ENCODE measurements around the gene CUL4A. TPM values are rescaled to one million over a fixed set of nuclear protein-coding genes. Genes with fewer than 3 reads are reported as not detected.

CUL4A gene
- total RNA-seq, 2 experiments from 2014 or later, result 66.0 to 66.3 TPM

DNA sequence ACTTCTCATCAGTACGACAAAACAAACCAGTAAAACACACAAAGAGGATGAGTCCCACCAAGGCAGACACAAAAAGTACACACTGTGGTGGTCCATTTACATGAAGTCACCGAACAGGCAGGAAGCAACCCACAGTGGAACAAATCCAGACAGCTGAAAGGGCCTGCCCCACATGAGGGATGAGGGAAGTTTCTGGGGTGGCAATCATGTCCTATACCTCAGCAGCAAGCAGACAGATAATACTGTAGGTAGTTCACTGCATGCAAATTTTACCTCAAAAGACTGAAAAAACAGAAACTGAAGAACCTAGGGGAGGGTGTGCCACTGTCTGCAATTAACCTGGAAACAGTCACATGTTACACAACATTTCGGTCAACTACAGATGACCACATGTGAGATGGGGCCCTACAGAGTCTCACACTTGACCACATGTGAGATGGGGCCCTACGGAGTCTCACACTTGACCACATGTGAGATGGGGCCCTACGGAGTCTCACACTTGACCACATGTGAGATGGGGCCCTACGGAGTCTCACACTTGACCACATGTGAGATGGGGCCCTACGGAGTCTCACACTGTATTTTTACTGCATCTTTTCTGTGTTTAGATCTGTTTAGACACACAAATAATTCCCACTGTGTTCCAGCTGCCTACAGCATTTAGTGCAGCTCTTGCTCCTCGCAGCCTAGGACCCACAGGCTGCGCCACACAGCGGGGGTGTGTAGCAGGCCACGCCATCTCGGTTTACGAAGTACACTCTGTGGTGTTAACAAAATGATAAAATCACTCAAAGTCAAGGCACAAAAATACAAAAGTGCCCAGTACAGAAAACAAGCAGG, 23.1 kb upstream of the CUL4A start:
- peaks cover 55% of the 10 kb centered on the region for H3K36me3 Mint-ChIP-seq
- DNase-seq (no peak), ATAC-seq (ENCODE audit: low read depth) (peak; percentile 25)
- H3K9me3 Mint-ChIP-seq, result no peaks in the 10 kb centered on the region
- H3K4me3 Mint-ChIP-seq, result no peak overlapping the region
- H3K27me3 Mint-ChIP-seq, result no peaks in the 10 kb centered on the region
- POLR2A ChIA-PET, result interaction anchor here (2.8 kb wide), 1 partner anchor 23 kb away, joined by 16 read pairs; the partner anchor contains the start of genes CUL4A and PCID2
- H3K27ac Mint-ChIP-seq, result peak overlapping the region; percentile 66
- peaks cover 33% of the 10 kb centered on the region for H3K4me1 Mint-ChIP-seq

DNA sequence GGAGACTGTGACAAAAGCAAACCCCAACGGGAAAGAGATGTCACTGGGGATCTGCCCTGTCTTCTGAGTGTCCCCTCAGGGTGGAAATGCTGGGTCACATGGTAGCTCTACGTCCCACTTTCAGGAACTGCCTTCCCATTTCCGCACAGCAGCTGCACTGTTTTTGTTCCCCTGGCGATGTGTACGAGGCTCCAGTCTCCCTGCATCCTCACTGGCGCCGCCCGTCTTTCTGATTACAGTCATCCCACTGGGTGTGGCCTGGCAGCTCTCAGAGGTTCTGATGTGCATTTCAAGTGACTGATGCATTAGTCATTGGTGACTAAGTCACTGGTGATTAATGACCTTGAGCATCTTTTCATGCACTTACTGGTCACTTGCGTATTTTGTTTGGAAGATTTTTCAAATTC, 22.1 kb upstream of the CUL4A start:
- Mint-ChIP-seq H3K4me1 (peaks cover 29% of the 10 kb centered on the region), H3K27ac (no peak overlapping the region), H3K36me3 (peaks cover 51% of the 10 kb centered on the region), H3K4me3 (no peak overlapping the region), H3K9me3 (no peaks in the 10 kb centered on the region), H3K27me3 (no peaks in the 10 kb centered on the region)
- ATAC-seq (ENCODE audit: low read depth) (no peak), DNase-seq (no peak)
- POLR2A ChIA-PET, result interaction anchor here (1.1 kb wide), 1 partner anchor 22 kb away, joined by 3 read pairs; the partner anchor contains the start of genes CUL4A and PCID2

DNA sequence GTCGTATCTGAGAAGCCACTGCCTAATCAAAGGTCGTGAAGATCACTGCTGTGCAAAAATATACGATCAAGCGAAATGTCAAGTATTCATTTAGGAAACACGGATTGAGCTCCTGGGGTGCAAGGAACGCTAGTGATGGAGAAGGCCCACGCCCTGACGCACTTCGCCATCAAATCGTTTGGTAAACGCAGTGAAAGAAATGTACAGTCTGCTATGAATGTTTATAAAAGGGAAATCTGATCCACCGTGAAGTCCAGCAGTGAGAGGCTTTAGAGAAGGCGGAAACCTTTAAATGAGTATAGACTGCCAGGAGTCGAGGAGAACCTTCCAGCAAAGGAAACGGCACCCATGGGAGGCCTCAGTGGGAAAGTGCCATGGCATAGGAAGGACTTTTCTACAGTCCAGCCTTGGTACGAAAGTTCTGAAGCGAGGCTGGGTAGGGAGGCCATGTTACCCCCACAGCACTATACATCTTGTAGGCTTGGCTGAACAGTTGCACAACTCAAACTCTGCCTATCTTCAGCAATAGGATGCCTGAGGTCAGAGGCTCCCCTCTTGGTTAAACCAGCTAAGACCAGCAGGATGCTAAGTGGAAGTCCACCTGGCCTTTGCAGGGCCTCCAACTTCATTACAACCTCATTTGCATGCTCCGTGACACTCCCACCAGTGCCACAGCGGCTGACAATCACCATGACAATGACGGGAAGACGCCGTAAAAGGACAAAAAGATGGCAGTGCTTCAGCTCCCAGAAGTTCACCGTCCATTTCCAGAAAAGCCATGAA, 21.3 kb upstream of the CUL4A start:
- H3K4me3 Mint-ChIP-seq, result no peak overlapping the region
- DNase-seq (no peak), ATAC-seq (ENCODE audit: low read depth) (no peak)
- no peak overlapping the region for H3K27ac Mint-ChIP-seq
- peaks cover 29% of the 10 kb centered on the region for H3K4me1 Mint-ChIP-seq
- H3K36me3 Mint-ChIP-seq, result peaks cover 48% of the 10 kb centered on the region
- H3K9me3 Mint-ChIP-seq, result no peaks in the 10 kb centered on the region
- POLR2A ChIA-PET, result interaction anchor here (1.1 kb wide), 1 partner anchor 21 kb away, joined by 3 read pairs; the partner anchor contains the start of genes CUL4A and PCID2
- no peaks in the 10 kb centered on the region for H3K27me3 Mint-ChIP-seq

DNA sequence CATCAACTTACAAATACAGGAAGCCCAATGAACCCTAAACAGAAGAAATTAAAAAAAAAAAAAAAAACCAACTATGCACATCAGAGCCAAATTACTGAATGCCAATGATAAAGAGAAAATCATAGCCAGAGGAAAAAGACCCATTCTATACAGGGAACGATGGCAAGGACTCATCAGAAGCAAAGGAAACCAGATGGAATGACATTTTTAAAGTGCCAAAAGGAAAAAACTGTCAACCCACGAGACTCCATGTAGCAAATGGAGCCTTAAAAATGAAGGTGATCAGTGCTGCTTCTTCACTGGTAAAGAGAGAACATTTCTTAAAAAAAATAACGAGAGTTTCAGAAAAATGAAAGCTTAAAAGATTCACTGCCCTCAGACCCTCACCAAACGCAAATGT, 19.2 kb upstream of the CUL4A start:
- no peaks in the 10 kb centered on the region for H3K9me3 Mint-ChIP-seq
- no peak for DNase-seq
- H3K36me3 Mint-ChIP-seq, result peaks cover 46% of the 10 kb centered on the region
- H3K27ac Mint-ChIP-seq, result no peak overlapping the region
- no peak for ATAC-seq (ENCODE audit: low read depth)
- H3K4me3 Mint-ChIP-seq, result no peak overlapping the region
- H3K4me1 Mint-ChIP-seq, result peaks cover 19% of the 10 kb centered on the region
- H3K27me3 Mint-ChIP-seq, result no peaks in the 10 kb centered on the region
- POLR2A ChIA-PET, result interaction anchor here (0.7 kb wide), 1 partner anchor 96 kb away, joined by 6 read pairs; no protein-coding TSS in a partner anchor

DNA sequence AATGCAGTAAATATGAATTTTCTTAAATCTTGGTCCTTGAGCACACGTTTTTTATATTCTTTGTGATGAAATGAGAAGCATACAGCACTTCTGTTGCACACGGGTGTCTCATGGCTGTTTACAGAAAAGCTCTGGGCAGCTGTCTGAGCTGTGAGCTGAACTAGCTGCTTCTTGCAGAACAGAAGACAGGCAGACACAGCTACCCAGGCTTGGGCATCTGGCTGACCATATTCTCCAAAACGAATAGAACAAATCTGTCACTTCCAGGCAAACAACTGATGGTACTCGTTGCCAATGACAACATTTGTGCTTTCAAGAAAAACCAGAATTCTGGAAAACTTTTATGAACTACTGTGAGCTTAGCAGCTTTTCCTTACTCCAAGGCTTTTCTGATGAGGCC, 17.1 kb upstream of the CUL4A start:
- Mint-ChIP-seq H3K4me1 (peaks cover 9% of the 10 kb centered on the region), H3K27me3 (no peaks in the 10 kb centered on the region), H3K27ac (no peak overlapping the region), H3K9me3 (no peaks in the 10 kb centered on the region), H3K4me3 (no peak overlapping the region), H3K36me3 (peaks cover 36% of the 10 kb centered on the region)
- POLR2A ChIA-PET, result no interaction called here
- no peak for ATAC-seq (ENCODE audit: low read depth)
- DNase-seq, result no peak

DNA sequence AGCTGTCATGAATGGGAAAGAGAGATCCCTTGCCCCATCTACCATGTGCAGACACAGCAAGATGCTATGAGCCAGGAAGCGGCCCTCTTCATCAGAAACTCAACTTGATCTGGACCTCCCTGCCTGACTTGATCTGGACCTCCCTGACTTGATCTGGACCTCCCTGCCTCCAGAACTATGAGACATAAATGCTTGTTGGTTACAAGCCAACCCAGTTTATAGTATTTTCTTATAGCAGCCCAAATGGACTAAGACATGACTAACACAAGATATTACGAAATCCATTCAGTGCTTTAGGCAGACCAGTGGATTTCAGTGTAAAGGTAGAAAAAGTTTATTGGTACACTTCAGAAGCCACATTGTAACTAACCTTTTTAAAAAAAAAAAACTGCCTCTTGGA, 16.5 kb upstream of the CUL4A start:
- Mint-ChIP-seq H3K27me3 (no peaks in the 10 kb centered on the region), H3K4me3 (no peak overlapping the region), H3K36me3 (peaks cover 31% of the 10 kb centered on the region), H3K4me1 (peaks cover 8% of the 10 kb centered on the region), H3K9me3 (no peaks in the 10 kb centered on the region), H3K27ac (no peak overlapping the region)
- DNase-seq (no peak), ATAC-seq (ENCODE audit: low read depth) (no peak)
- POLR2A ChIA-PET, result no interaction called here

DNA sequence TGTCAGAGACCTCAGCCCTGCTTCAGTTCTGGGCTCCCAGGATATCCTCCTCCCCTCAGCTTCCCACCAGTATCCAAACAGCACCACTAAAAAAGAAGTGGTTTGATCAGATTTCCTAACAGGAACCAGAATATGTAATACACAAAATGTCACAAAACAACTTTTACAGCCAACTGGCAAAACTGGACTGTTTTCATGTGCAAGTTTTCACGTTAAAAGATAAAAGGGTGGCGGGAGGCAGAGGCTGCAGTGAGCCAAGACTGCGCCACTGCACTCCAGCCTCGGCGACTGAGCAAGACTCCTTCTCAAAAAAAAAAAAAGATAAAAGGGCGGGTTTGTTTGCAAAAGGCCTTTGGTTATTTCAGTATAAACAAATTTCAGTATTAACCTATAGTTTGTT, 14.1 kb upstream of the CUL4A start:
- ATAC-seq (ENCODE audit: low read depth), result no peak
- Mint-ChIP-seq H3K9me3 (no peaks in the 10 kb centered on the region), H3K27me3 (no peaks in the 10 kb centered on the region), H3K4me1 (no peaks in the 10 kb centered on the region), H3K36me3 (peaks cover 13% of the 10 kb centered on the region), H3K4me3 (no peak overlapping the region), H3K27ac (no peak overlapping the region)
- no peak for DNase-seq
- POLR2A ChIA-PET, result no interaction called here

DNA sequence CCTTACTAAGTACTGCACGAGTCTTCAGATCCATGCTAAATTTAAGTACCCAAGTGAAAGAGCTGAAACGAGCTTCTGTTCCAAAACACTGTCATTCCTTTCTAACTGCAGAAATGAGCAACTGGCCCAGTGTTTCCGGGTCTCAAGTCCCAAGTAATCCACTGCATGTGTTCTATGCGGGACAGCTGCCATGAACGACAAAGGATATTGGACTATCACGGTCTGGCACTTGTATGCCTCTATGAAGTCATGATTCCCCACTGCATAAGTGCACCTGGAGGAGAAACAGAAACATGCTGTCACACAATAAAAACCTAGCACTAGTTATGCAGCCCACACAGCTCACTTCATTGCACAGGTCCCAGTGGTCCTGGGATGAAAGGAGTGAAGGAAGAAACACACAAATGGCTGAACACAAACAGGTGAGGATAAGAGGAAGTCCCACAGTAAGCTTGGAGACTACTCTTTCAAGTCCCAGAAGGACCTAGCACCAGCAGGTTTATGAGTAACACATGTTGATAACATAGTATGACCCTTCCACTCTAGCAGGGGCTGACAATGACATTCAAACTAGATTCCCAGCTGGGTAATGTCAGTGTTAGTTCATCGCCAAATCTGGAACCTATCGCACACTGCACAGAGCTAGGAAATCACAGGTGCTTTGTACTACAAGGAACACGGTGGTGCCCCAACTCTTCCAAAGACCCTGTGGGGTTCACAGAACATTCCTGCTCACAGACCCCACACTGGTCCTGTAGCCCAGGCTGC, 12.3 kb upstream of the CUL4A start:
- no peak for ATAC-seq (ENCODE audit: low read depth)
- POLR2A ChIA-PET, result no interaction called here
- Mint-ChIP-seq H3K36me3 (peaks cover 10% of the 10 kb centered on the region), H3K4me3 (no peak overlapping the region), H3K9me3 (no peaks in the 10 kb centered on the region), H3K27ac (no peak overlapping the region), H3K4me1 (peaks cover 3% of the 10 kb centered on the region), H3K27me3 (no peaks in the 10 kb centered on the region)
- no peak for DNase-seq

DNA sequence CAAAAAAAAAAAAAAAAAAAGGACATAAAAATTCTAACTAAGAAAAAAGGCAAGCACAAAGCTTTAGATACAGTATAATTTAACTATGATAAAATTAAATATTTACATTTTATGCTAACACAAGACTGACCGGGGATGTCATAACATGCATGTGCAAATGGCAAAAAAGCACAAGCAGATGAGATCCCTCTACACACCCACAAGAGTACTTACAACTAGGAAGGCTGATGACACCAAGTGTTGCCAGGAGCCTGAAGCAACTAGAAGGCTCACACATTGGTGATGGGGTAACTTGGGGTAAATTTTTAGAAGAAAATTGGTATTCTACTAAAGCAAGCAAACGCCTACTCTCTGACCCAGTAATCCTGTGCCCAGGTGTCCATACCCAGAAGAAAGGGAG, 7.6 kb upstream of the CUL4A start:
- Mint-ChIP-seq H3K9me3 (no peaks in the 10 kb centered on the region), H3K4me1 (peaks cover 28% of the 10 kb centered on the region), H3K27me3 (no peaks in the 10 kb centered on the region), H3K27ac (no peak overlapping the region), H3K36me3 (peaks cover 16% of the 10 kb centered on the region), H3K4me3 (no peak overlapping the region)
- DNase-seq, result no peak
- POLR2A ChIA-PET, result interaction anchor here (0.7 kb wide), 1 partner anchor 280 kb away, joined by 5 read pairs; no protein-coding TSS in a partner anchor
- ATAC-seq (ENCODE audit: low read depth), result no peak

DNA sequence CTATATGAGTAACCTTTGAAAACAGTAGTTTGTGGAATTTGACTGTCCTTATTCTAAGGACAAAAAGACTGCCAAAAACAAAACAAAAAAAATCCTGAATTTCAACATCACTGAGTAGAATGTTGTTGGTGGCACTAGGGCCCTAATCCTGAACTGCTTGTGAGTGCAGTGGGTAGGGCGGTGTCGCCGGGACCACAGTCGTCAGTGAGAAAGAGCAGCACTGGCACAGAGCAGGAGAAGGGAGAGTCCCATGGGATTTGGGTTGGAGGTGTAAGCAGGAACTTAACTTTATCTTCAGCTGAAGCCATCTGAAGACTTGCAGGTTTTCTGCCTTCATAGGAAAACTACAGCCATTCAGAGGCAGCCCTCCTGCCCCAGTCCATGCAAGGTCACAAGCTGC, 6.5 kb upstream of the CUL4A start:
- Mint-ChIP-seq H3K9me3 (no peaks in the 10 kb centered on the region), H3K4me1 (peaks cover 37% of the 10 kb centered on the region), H3K4me3 (no peak overlapping the region), H3K27me3 (no peaks in the 10 kb centered on the region), H3K27ac (peak overlapping the region; percentile 3), H3K36me3 (peaks cover 18% of the 10 kb centered on the region)
- DNase-seq (no peak), ATAC-seq (ENCODE audit: low read depth) (no peak)
- POLR2A ChIA-PET, result no interaction called here

DNA sequence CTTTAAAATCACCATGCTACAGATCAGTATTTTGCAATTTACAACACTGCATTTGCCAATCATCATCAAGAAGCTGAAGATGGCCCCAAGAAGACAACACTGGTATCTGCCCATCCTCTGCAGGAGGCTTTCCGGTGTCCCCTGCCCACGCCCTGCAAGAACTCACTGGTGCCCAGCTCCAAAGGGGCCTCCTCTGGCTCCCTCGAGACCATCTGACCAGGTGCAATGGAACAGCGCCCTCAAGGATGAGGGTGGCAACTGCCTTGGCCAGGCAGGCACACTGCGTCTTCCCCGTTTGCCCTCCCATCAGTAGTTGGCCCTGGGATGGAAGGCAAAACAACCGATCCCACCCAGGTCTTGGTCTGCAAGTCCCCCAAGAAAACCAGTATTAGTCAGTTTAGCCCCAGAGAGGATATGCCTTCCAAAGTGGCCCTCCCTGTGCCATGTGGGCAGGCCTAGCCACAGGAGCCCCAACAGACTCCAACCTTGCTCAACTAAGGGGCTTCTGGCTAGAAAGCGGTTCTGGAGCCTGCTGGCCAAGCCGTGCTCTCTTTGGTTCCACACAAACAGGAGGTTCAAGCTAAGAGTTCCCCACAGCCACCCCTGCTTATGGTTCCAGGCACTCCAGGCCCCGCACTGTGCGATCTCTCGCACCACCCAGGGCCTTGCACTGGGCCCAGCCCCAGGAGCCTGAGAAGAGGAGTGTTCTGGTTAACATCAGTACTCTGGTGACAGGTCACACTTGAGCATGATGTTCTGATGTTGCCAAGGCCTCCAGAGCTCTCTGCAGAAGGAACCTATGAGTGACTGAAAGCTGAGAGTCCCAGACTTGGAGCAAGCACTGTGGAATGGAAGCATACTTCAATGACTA, 5.7 kb upstream of the CUL4A start:
- Mint-ChIP-seq H3K4me1 (peaks cover 37% of the 10 kb centered on the region), H3K4me3 (no peak overlapping the region)
- no peak for DNase-seq

DNA sequence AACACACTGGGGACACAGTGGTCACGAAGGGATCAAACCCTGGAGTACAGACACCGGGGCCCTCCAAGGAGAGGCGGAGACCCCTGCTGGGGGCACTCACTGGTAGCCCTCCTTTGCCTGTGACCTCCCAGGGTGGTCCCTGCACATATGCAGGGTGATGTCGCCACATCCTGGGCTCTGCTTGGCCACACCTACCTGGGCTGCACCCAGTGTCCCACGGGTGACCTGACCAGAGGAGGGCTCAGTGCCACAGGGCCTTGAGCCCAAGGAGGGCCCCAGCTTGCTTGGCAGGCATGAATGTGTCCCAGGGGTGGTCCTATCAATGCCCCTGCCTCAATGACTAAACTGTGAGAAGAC, 5.1 kb upstream of the CUL4A start:
- Mint-ChIP-seq H3K4me1 (peaks cover 37% of the 10 kb centered on the region), H3K9me3 (no peaks in the 10 kb centered on the region), H3K4me3 (no peak overlapping the region), H3K36me3 (peaks cover 16% of the 10 kb centered on the region), H3K27ac (no peak overlapping the region), H3K27me3 (no peaks in the 10 kb centered on the region)
- DNase-seq (no peak), ATAC-seq (ENCODE audit: low read depth) (no peak)
- POLR2A ChIA-PET, result no interaction called here

More for the DNA sequence above, 5.7 kb upstream of the CUL4A start:
- peaks cover 16% of the 10 kb centered on the region for H3K36me3 Mint-ChIP-seq
- POLR2A ChIA-PET, result no interaction called here
- no peak for ATAC-seq (ENCODE audit: low read depth)
- H3K27me3 Mint-ChIP-seq, result no peaks in the 10 kb centered on the region
- H3K27ac Mint-ChIP-seq, result no peak overlapping the region
- H3K9me3 Mint-ChIP-seq, result no peaks in the 10 kb centered on the region
